Suprapubic skin (tissue), 3 donors: ENCODE data around the gene CAMTA1.

Experiments used
- CTCF ChIP-seq, 2 donors: fragments of 200-600 bp in 1 of 2; fragments of 450-650 bp in 1 of 2; sonication (generic) in 1 of 2; IDR thresholded peaks; one replicate each; pipeline ENCODE4 v1.5.1; 2016 to 2019; ENCODE audit warnings: antibody characterized with exemption in 2 of 2, mild to moderate bottlenecking in 1 of 2, moderate library complexity in 1 of 2
- POLR2A ChIP-seq, 2 donors: fragments of 450-650 bp; IDR thresholded peaks; one replicate each; pipeline ENCODE4 v1.6.1; 2017; ENCODE audit warnings: antibody characterized with exemption in 2 of 2, mild to moderate bottlenecking in 2 of 2, moderate library complexity in 2 of 2

- no peak for TF ChIP-seq CTCF (IDR thresholded peaks at IDR 0.05)
- TF ChIP-seq POLR2A (IDR thresholded peaks at IDR 0.05), result no peak
Measured at GRCh38 chr1:6935911-6936690, 150.8 kb downstream of the CAMTA1 start.
